Neural cell (in vitro differentiated cells): ENCODE results near the gene IL22. TPM values are rescaled to one million over a fixed set of nuclear protein-coding genes. Genes with fewer than 3 reads are reported as not detected.

Source experiments
- H2AFZ ChIP-seq: fragments of 200-600, 300-800 bp; sonication (generic), shearing (Covaris generic); 2 replicates; pipeline ENCODE4 v1.6.0; 2014; ENCODE audit warnings: low read depth, mild to moderate bottlenecking, antibody characterized with exemption, low read length, moderate library complexity
- H3F3A ChIP-seq: fragments of 200-600 bp; shearing (Covaris generic); 2 replicates; pipeline ENCODE4 v1.6.1; 2016; ENCODE audit warnings: mild to moderate bottlenecking, moderate library complexity, mixed read lengths, antibody characterized with exemption, low read length; ENCODE audit not compliant: insufficient read depth, poor library complexity, severe bottlenecking
- H3K27ac ChIP-seq: fragments of 200-600, 300-800 bp; sonication (generic), shearing (Covaris generic); 2 replicates; pipeline ENCODE4 v1.5.1; 2014; ENCODE audit warnings: mild to moderate bottlenecking, low read length, moderate library complexity
- H3K27me3 ChIP-seq: fragments of 300-800, 200-600 bp; sonication (generic), shearing (Covaris generic); 2 replicates; pipeline ENCODE4 v1.6.0; 2014; ENCODE audit warnings: mild to moderate bottlenecking, low read depth, low read length, moderate library complexity; ENCODE audit not compliant: insufficient read depth
- H3K36me3 ChIP-seq: fragments of 300-800, 200-600 bp; sonication (generic), shearing (Covaris generic); 2 replicates; pipeline ENCODE4 v1.5.1; 2014; ENCODE audit warnings: mild to moderate bottlenecking, antibody characterized with exemption, low read length, moderate library complexity; ENCODE audit not compliant: insufficient read depth
- H3K4me2 ChIP-seq: fragments of 300-800, 200-600 bp; sonication (generic), shearing (Covaris generic); 2 replicates; pipeline ENCODE4 v1.6.0; 2014; ENCODE audit warnings: mild to moderate bottlenecking, low read length
- H3K4me3 ChIP-seq: fragments of 300-800, 200-600 bp; sonication (generic), shearing (Covaris generic); 2 replicates; pipeline ENCODE4 v1.5.1; 2014; ENCODE audit warnings: mild to moderate bottlenecking, low read length, moderate library complexity
- H3K79me2 ChIP-seq: fragments of 200-600 bp; shearing (Covaris generic); replicated peaks from 2 replicates; pipeline ENCODE4 v1.6.0; 2014; ENCODE audit warnings: mild to moderate bottlenecking, low read length, moderate library complexity; ENCODE audit not compliant: insufficient read depth
- H3K9ac ChIP-seq: fragments of 300-800, 200-600 bp; sonication (generic), shearing (Covaris generic); 2 replicates; pipeline ENCODE4 v1.6.1; 2016; ENCODE audit warnings: mild to moderate bottlenecking, low read length, mixed read lengths
- H3K9me2 ChIP-seq: fragments of 200-600 bp; shearing (Covaris generic); 2 replicates; pipeline ENCODE4 v1.6.1; 2016; ENCODE audit warnings: mild to moderate bottlenecking, low read length, mixed read lengths; ENCODE audit not compliant: insufficient read depth
- H3K9me3 ChIP-seq: fragments of 200-600, 300-800 bp; sonication (generic), shearing (Covaris generic); 2 replicates; pipeline ENCODE4 v1.6.1; 2016; ENCODE audit warnings: mild to moderate bottlenecking, mixed run types, low read length, moderate library complexity, mixed read lengths
- H4K20me1 ChIP-seq: fragments of 200-600 bp; shearing (Covaris generic); 2 replicates; pipeline ENCODE4 v1.6.1; 2016; ENCODE audit warnings: mild to moderate bottlenecking, mixed run types; ENCODE audit not compliant: insufficient read depth
- CTCF ChIP-seq: fragments of 450-650 bp; IDR thresholded peaks from 2 replicates; pipeline ENCODE4 v1.5.1; 2014; ENCODE audit warnings: antibody characterized with exemption, mild to moderate bottlenecking, moderate library complexity; ENCODE audit not compliant: poor library complexity, severe bottlenecking
- EP300 ChIP-seq: fragments of 450-650 bp; conservative IDR thresholded peaks from 2 replicates; pipeline ENCODE4 v1.6.1; 2014; ENCODE audit warnings: antibody characterized with exemption, mild to moderate bottlenecking, moderate library complexity; ENCODE audit not compliant: poor library complexity, severe bottlenecking
- EZH2 ChIP-seq: fragments of 200-600, 300-800 bp; shearing (Covaris generic), sonication (generic); IDR thresholded peaks from 2 replicates; pipeline ENCODE4 v1.6.1; 2014; ENCODE audit warnings: antibody characterized with exemption, low read length, borderline replicate concordance, mild to moderate bottlenecking; ENCODE audit not compliant: insufficient read depth, poor library complexity, severe bottlenecking
- MXI1 ChIP-seq: fragments of 450-650 bp; conservative IDR thresholded peaks from 2 replicates; pipeline ENCODE4 v1.6.1; 2014; ENCODE audit warnings: antibody characterized with exemption, mild to moderate bottlenecking; ENCODE audit not compliant: poor library complexity, severe bottlenecking
- POLR2AphosphoS5 ChIP-seq: IDR thresholded peaks from 2 replicates; pipeline ENCODE4 v1.6.1; 2012
- RAD21 ChIP-seq: fragments of 450-650 bp; conservative IDR thresholded peaks from 2 replicates; pipeline ENCODE4 v1.6.1; 2014; ENCODE audit warnings: antibody characterized with exemption, mild to moderate bottlenecking, moderate library complexity
- REST ChIP-seq: IDR thresholded peaks from 2 replicates; pipeline ENCODE4 v1.6.1; 2012; ENCODE audit warnings: borderline replicate concordance
- SMC3 ChIP-seq: fragments of 450-650 bp; conservative IDR thresholded peaks from 2 replicates; pipeline ENCODE4 v1.6.1; 2014; ENCODE audit warnings: antibody characterized with exemption, mild to moderate bottlenecking, moderate library complexity; ENCODE audit not compliant: poor library complexity
- TAF1 ChIP-seq: IDR thresholded peaks from 2 replicates; pipeline ENCODE4 v1.6.1; 2012; ENCODE audit warnings: low read depth
- polyA plus RNA-seq: library from polyadenylated mRNA; depleted of rRNA; stranded (reverse); fragments of >200 nt; gene quantifications from 2 replicates; pipeline ENCODE4 v1.2.3, GENCODE V29; 2014

IL22 gene
- polyA plus RNA-seq, 1 donor from 2014 or later: not detected

- Histone ChIP-seq H4K20me1 (no peaks in the 10 kb centered on the region), H3K27me3 (no peaks in the 10 kb centered on the region), H3K9me2 (no peaks in the 10 kb centered on the region), H3K36me3 (no peaks in the 10 kb centered on the region), H3K9ac (no peak overlapping the region), H3K4me3 (no peak overlapping the region), H3K9me3 (no peaks in the 10 kb centered on the region), H3K27ac (no peak overlapping the region), H2AFZ (no peak overlapping the region), H3F3A (no peaks in the 10 kb centered on the region), H3K4me2 (no peak overlapping the region), H3K79me2 (no peaks in the 10 kb centered on the region)
- TF ChIP-seq EZH2 (no peak), POLR2AphosphoS5 (no peak), MXI1 (no peak), TAF1 (no peak), EP300 (no peak), REST (no peak), RAD21 (no peak), CTCF (no peak), SMC3 (no peak)
Observed at GRCh38 chr12:68247785-68248184, 5.6 kb downstream of the IL22 start.

- Histone ChIP-seq H3K79me2 (no peaks in the 10 kb centered on the region), H3K27me3 (no peaks in the 10 kb centered on the region), H3K9me3 (no peaks in the 10 kb centered on the region), H3K4me2 (no peak overlapping the region), H3K36me3 (no peaks in the 10 kb centered on the region), H3F3A (no peaks in the 10 kb centered on the region), H3K27ac (no peak overlapping the region), H3K9me2 (no peaks in the 10 kb centered on the region), H3K4me3 (no peak overlapping the region), H2AFZ (no peak overlapping the region), H4K20me1 (no peaks in the 10 kb centered on the region), H3K9ac (no peak overlapping the region)
- TF ChIP-seq EZH2 (no peak), EP300 (no peak), TAF1 (no peak), MXI1 (no peak), RAD21 (no peak), REST (no peak), CTCF (no peak), POLR2AphosphoS5 (no peak), SMC3 (no peak)
Observed at GRCh38 chr12:68246350-68246749, 7.1 kb downstream of the IL22 start.
